Smooth muscle cell (in vitro differentiated cells): ENCODE data around the gene CSTF1. TPM values are rescaled to one million over a fixed set of nuclear protein-coding genes. Genes with fewer than 3 reads are reported as not detected.

Source experiments
- DNase-seq: peaks from one replicate; lab custom pipeline; 2025; ENCODE audit not compliant: unreplicated experiment; lab: John Stamatoyannopoulos, UW
- H2AFZ ChIP-seq: fragments of 200-600 bp; sonication (generic); 2 replicates; pipeline ENCODE4 v1.6.0; 2016; ENCODE audit warnings: antibody characterized with exemption, low read depth, mild to moderate bottlenecking
- H3F3A ChIP-seq: fragments of 200-600 bp; sonication (generic); 2 replicates; pipeline ENCODE4 v1.6.0; 2017; ENCODE audit warnings: antibody characterized with exemption, low read depth
- H3K27ac ChIP-seq: fragments of 200-600 bp; sonication (generic); 2 replicates; pipeline ENCODE4 v1.5.1; 2016; ENCODE audit warnings: low read depth, mild to moderate bottlenecking
- H3K27me3 ChIP-seq: fragments of 200-600 bp; sonication (generic); 2 replicates; pipeline ENCODE4 v1.6.1; 2016; ENCODE audit warnings: low read depth, mild to moderate bottlenecking
- H3K36me3 ChIP-seq: fragments of 200-600 bp; sonication (generic); 2 replicates; pipeline ENCODE4 v1.5.1; 2016; ENCODE audit warnings: low read depth
- H3K4me1 ChIP-seq: fragments of 200-600 bp; sonication (generic); 2 replicates; pipeline ENCODE4 v1.5.1; 2016; ENCODE audit warnings: low read depth
- H3K4me2 ChIP-seq: fragments of 200-600 bp; sonication (generic); 2 replicates; pipeline ENCODE4 v1.6.0; 2016; ENCODE audit warnings: mild to moderate bottlenecking
- H3K4me3 ChIP-seq: fragments of 200-600 bp; sonication (generic); 2 replicates; pipeline ENCODE4 v1.5.1; 2016; ENCODE audit warnings: mild to moderate bottlenecking
- H3K79me2 ChIP-seq: fragments of 200-600 bp; sonication (generic); 2 replicates; pipeline ENCODE4 v1.6.0; 2016; ENCODE audit warnings: low read depth, mild to moderate bottlenecking
- H3K9ac ChIP-seq: fragments of 200-600 bp; sonication (generic); 2 replicates; pipeline ENCODE4 v1.6.0; 2016; ENCODE audit warnings: low read depth
- H3K9me3 ChIP-seq: fragments of 200-600 bp; sonication (generic); replicated peaks from 2 replicates; pipeline ENCODE4 v1.5.1; 2016; ENCODE audit warnings: low read depth
- H4K20me1 ChIP-seq: fragments of 200-600 bp; sonication (generic); 2 replicates; pipeline ENCODE4 v1.6.0; 2016; ENCODE audit warnings: low read depth
- WGBS: methylation state at CpG from one replicate; pipeline ENCODE4 v1.1.7; 2016; ENCODE audit warnings: low lambda C conversion rate; 5-methylcytosine and 5-hydroxymethylcytosine counted together
- polyA plus RNA-seq: library from polyadenylated mRNA; unstranded; fragments of >200 nt; fragmentation: Nextera tagmentation; extraction: Ambion mirVana; gene quantifications from 2 replicates; pipeline ENCODE4 v1.2.1, GENCODE V29; 2016
- total RNA-seq: library from RNA; depleted of rRNA; stranded (reverse); fragments of >200 nt; gene quantifications from 2 replicates; pipeline ENCODE4 v1.2.3, GENCODE V29; 2014
- TF ChIP-seq, protein P1 (sequence below): fragments of 200-600 bp; sonication (generic); IDR thresholded peaks from 2 replicates; pipeline ENCODE4 v1.5.1; 2017; ENCODE audit warnings: borderline replicate concordance, mild to moderate bottlenecking, antibody characterized with exemption; ENCODE audit not compliant: insufficient read depth, poor library complexity, severe bottlenecking

Gene CSTF1
- total and polyA plus RNA-seq, 2 experiments from 2014 or later, result 27.8 to 38.5 TPM

DNA sequence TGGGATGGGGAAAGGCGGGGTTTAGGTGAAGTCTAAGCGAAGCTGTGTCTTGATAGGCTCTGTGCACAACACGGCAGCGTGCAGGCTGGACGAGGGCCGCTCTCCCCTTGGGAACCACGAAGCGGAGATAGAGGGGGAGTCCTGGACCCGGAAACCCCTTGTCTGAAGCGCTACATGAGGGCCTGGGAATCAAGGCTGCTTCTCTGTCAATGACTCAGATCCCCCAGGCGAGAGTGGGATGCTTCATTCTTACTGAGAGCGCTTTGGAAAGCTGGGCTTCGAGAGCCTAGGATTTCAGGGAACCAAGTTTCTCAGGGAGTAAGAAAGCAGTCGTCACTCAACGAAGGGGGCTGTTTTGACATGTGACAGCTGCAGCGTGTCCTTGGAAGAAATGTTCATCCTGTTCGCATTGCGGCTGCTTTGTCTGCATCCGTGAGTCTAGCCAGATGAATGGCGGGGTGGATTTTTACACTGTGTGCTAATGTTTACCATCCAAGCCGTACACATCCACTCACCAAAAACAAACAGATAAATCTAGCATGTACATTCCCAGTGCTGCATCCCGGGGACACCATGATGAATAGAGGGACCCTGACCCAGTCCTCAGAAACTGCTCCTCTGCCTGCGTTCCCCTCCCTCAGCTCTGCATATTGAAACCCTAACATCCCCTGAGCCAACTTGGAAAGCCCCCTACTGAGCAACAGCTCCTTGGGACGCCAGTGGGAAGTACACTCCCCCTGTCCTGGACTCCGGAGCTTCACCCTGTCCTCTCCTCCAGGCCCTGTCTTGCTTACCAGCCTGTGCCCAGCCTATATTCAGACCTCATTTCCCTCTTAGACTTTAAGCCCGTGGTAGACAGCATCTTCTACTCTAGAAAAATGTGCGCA, 51.5 kb downstream of the CSTF1 start:
- TF ChIP-seq, protein P1, sequence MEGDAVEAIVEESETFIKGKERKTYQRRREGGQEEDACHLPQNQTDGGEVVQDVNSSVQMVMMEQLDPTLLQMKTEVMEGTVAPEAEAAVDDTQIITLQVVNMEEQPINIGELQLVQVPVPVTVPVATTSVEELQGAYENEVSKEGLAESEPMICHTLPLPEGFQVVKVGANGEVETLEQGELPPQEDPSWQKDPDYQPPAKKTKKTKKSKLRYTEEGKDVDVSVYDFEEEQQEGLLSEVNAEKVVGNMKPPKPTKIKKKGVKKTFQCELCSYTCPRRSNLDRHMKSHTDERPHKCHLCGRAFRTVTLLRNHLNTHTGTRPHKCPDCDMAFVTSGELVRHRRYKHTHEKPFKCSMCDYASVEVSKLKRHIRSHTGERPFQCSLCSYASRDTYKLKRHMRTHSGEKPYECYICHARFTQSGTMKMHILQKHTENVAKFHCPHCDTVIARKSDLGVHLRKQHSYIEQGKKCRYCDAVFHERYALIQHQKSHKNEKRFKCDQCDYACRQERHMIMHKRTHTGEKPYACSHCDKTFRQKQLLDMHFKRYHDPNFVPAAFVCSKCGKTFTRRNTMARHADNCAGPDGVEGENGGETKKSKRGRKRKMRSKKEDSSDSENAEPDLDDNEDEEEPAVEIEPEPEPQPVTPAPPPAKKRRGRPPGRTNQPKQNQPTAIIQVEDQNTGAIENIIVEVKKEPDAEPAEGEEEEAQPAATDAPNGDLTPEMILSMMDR, result no peak
- DNase-seq, result no peak
- Histone ChIP-seq H3K27me3 (no peaks in the 10 kb centered on the region), H3K27ac (no peak overlapping the region), H4K20me1 (no peaks in the 10 kb centered on the region), H3K9ac (no peak overlapping the region), H3K4me1 (peaks cover 7% of the 10 kb centered on the region), H3K4me3 (no peak overlapping the region), H3K79me2 (no peaks in the 10 kb centered on the region), H2AFZ (no peak overlapping the region), H3K9me3 (no peaks in the 10 kb centered on the region), H3K4me2 (no peak overlapping the region), H3F3A (peaks cover 16% of the 10 kb centered on the region), H3K36me3 (no peaks in the 10 kb centered on the region)
- 76% methylated on average over 27 of the region's 27 CpGs for WGBS

DNA sequence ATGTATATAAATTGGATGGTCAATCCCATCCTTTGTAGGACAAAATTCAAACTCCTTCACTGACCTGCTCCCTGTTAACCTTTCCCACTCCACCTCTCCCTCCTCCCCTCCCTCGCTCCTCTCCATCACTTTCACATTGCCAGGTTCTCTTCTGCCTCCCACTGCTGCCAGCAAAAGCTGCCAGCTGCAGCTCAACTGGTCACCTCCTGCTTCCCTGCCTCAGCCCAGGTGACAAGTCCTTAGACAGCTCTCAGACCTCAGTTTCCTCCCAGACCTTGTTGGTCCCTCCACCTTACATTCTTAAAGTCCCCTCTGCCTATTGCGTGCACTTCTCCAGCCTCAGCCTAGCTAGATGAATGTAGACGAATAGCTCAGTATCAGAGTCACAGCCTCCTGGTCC, 52.7 kb downstream of the CSTF1 start:
- Histone ChIP-seq H3K36me3 (no peaks in the 10 kb centered on the region), H2AFZ (no peak overlapping the region), H3K9ac (no peak overlapping the region), H3K9me3 (no peaks in the 10 kb centered on the region), H3F3A (peaks cover 6% of the 10 kb centered on the region), H3K27me3 (no peaks in the 10 kb centered on the region), H3K4me1 (peaks cover 4% of the 10 kb centered on the region), H3K4me3 (no peak overlapping the region), H3K79me2 (no peaks in the 10 kb centered on the region), H4K20me1 (no peaks in the 10 kb centered on the region), H3K4me2 (no peak overlapping the region), H3K27ac (no peak overlapping the region)
- TF ChIP-seq, protein P1, result no peak
- DNase-seq, result no peak
- 92% methylated on average over 3 of the region's 3 CpGs for WGBS

DNA sequence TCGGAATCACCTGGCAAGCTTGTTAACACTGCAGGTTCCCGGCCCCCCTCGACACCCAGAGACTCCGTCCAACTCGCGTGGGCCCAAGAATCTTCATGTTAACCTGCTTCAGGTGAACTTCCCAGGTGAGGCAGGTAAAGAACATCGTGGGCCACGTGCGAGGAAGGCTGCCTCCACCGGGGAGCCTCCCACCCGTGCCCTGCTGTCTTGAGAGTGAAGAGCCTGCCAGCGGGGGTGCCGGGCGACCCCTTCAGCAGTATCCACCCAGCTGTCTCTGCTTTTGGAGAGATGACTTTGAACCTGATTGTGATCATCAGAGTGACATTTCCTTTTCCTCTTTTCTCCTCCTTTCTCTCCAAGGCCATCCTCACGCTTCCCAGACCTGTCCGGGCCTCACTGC, 53.1 kb downstream of the CSTF1 start:
- 92% methylated on average over 16 of the region's 16 CpGs for WGBS
- TF ChIP-seq, protein P1, result no peak
- no peaks in the 10 kb centered on the region for H3K36me3 ChIP-seq

DNA sequence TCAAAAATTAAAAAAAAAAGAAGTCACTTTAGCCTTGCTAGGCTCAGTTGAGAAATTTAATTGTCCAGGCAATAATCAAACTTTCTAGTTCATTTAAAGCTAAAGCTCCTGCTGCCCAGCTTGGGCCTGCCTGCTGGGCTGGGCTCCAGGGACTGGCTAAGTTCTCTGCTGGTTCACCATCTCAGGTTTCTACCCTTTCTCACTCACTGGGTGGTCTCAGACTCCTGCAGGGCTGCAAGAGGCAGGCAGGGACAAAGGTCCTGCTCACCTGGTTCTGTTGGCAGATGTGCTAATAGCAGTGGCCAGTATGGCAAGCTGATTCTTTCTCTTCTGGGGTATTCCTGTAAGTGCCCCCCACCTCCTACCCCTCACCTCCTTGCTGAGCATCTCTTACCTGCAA, 54.8 kb downstream of the CSTF1 start:
- no peaks in the 10 kb centered on the region for H4K20me1 ChIP-seq
- no peak overlapping the region for H3K27ac ChIP-seq
- DNase-seq, result no peak
- no peak overlapping the region for H3K4me3 ChIP-seq
- TF ChIP-seq, protein P1, result no peak
- H3K9me3 ChIP-seq, result no peaks in the 10 kb centered on the region
- H3K27me3 ChIP-seq, result no peaks in the 10 kb centered on the region
- no peaks in the 10 kb centered on the region for H3K4me1 ChIP-seq
- no peak overlapping the region for H2AFZ ChIP-seq
- H3K9ac ChIP-seq, result no peak overlapping the region
- no peaks in the 10 kb centered on the region for H3K36me3 ChIP-seq
- no peaks in the 10 kb centered on the region for H3K79me2 ChIP-seq
- no peaks in the 10 kb centered on the region for H3F3A ChIP-seq
- no peak overlapping the region for H3K4me2 ChIP-seq

More for the DNA sequence above, 53.1 kb downstream of the CSTF1 start:
- H3K9ac ChIP-seq, result no peak overlapping the region
- H3K79me2 ChIP-seq, result no peaks in the 10 kb centered on the region
- no peak overlapping the region for H3K4me3 ChIP-seq
- no peaks in the 10 kb centered on the region for H3K9me3 ChIP-seq
- H3K4me1 ChIP-seq, result peaks cover under 1% of the 10 kb centered on the region
- H4K20me1 ChIP-seq, result no peaks in the 10 kb centered on the region
- H3K4me2 ChIP-seq, result no peak overlapping the region
- DNase-seq, result no peak
- H3K27me3 ChIP-seq, result no peaks in the 10 kb centered on the region
- peaks cover 2% of the 10 kb centered on the region for H3F3A ChIP-seq
- H3K27ac ChIP-seq, result no peak overlapping the region
- H2AFZ ChIP-seq, result no peak overlapping the region
